HG03095 (cell line): Measurements from ENCODE around the gene TMEM135.

ENCODE experiments used
- ATAC-seq: cut with Tn5 transposase; IDR thresholded peaks from one replicate; pipeline ENCODE4 v1.9.1; 2021; ENCODE audit warnings: moderate library complexity; ENCODE audit not compliant: unreplicated experiment

Gene TMEM135

DNA sequence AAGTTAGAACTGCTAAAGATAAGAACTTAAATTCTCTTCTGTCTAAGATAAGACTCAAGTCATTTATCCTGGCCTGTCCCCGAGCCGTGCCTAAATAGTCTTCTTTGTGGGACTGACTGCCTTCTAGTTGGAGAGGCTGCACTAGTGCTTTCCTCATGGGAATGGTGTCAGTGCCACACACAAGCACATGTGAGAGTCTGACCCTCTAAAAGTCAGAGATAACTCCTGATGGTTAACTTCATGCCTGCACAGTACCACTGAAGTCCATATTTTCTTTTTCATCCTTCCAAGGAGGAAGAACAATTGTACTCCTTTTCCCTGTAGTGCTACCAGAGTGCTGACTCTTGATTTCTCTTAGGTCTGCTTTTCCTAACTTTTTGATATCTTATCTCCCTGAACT lies 309.7 kb downstream of the TMEM135 start:
- no peak for ATAC-seq

GRCh38 chr11:87347854-87348253 lies 310.1 kb downstream of the TMEM135 start:
- ATAC-seq = no peak

DNA sequence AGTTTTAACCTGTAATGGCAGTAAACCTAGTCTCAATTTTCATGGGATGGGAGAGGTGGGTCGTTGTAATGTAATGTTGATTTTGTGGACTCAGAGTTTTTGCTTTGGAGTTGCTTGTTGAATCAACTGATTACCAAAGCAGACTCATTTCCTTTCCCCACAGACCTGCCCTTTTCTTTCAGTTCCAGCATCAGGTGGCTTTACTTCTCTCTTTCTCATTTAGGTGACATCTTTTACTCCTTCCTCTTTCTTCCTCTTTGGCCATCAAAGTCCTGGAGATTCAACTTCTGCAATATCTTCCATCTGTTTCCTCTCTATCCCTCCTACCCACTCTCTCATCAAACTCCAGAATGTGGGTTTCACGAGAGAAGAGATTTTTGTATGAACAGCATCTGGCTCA lies 313.9 kb downstream of the TMEM135 start:
- no peak for ATAC-seq

DNA sequence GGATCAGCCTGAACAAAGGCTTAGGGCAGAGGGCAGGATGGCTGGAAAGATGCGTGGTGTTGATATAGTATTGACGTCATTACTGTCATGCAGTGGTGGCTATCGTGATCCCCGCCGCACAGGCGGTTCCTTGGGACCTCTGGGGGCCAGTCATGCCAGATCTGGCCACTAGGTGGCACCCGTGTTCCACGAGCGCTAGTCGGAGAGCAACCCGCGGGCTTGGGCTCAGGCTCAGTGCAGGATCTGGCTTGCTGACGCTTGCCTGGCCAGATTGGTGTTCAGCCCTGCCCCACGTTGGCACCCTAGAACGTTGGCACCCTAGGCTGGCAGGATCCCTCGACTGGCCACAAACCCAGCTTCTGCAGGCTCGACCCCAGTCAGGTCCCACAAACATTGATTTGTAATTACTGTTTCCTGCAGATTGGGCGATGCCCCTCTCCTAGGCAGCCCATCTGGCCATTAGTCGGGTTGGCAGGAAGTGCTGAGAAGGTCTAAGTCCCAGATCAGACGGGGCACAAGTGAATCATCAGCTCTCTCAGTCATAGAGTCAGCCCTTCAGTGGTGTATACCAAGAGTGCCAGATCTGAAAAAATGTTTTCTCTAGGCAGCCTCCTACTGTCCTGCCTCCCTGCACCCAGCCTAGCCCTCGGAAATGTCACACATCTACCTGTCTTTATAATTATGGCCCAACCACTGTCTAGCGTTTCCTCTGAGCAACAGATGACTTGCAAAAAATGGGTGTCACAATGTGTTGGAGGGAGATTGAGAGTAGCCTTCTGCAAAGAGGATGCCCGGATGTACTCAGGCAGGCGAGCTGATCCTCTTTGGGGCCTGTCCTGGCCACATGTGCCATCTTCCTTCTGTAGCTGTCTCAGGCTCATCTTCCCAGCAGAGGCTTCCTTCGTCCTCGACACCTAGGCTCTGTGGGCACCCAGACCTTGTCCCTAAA lies 315.3 kb downstream of the TMEM135 start:
- ATAC-seq = peak; percentile 92

GRCh38 chr11:87353771-87354345 lies 316.1 kb downstream of the TMEM135 start:
- ATAC-seq = no peak

GRCh38 chr11:87355596-87355995 lies 317.9 kb downstream of the TMEM135 start:
- ATAC-seq = no peak

DNA sequence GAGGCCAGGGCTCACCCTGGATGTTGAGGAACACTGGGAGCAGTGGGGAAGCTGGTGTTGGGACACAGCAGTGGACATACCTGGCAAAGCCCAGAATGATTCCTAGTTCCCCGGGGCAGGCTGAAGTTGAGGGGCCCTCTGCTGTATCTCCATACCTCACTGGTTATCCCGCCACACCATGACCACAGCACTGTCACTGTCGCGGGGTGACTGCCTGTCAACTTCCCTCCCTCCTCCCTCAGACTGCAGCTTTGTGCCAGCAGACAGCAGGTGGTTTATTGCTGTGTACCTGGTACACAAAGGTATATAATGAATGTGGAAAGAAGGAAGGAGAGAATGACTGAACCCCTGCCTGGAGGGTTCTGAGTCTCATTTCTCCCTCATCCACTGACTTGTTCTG lies 318.7 kb downstream of the TMEM135 start:
- ATAC-seq = no peak

- no peak for ATAC-seq
Measured at GRCh38 chr11:87358461-87358860, 320.7 kb downstream of the TMEM135 start.

- ATAC-seq = no peak
Measured at GRCh38 chr11:87359401-87359800, 321.7 kb downstream of the TMEM135 start.

GRCh38 chr11:87361891-87362290 lies 324.2 kb downstream of the TMEM135 start:
- ATAC-seq = no peak

GRCh38 chr11:87366346-87366745 lies 328.6 kb downstream of the TMEM135 start:
- ATAC-seq = no peak

DNA sequence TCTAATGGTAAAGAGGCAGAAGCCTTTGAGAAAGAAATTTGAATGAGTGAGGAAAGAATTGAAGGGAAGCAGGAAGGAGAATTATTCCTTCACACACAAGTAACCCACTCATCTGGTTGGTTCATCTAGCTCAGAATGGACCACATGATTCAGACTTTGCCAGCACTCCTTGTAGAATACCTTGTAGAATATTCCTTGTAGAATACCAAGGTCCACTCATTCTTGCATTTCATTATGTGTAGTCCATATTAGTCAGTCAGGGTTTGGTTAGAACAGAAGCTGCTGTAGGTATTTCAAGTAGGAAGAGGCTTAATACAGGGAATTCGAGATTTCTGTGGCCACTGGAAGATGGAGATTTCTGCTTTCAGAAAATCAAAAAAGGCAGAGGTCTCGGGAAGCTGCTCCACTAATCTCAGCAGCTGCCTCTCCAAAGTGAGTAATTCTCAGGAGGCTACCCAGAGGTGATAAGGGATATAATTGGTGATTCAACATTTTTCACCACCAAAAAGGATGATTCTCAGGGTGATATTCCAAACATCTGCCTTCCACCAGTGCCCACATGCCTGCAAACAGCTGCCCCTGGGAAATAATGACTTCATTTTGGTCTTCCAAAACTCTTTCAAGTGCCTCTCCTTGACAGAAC lies 329.1 kb downstream of the TMEM135 start:
- no peak for ATAC-seq

- ATAC-seq = no peak
Measured at GRCh38 chr11:87368151-87368550, 330.4 kb downstream of the TMEM135 start.

DNA sequence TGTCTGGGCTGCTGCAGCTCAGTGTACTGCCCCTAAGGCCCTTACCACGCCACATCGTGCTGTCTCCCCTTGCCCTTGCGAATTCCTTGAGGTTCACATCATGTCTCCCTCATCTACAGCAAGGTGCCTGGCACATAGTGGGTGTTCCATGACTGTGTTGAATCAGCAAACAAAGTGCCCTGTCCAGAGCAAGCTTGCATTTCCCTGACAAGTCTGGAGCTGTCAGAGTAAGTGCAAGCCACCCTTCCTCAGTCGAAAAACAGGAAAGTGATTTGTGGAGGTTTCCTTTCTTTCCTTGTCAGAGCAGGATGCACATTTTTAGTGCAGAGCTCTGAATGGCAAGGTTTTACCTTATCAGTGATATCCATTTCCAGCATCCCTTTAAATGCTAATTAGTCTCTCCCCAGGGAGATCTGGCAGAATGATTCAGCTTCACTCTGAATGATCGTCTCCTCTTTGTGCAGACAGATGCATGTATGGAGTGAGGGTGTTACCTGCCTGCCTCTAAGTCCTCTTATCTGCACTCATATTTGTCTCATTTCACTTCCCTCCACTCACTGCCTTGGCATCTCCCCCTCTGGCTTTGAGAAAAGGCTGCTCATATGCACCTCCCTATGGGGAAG lies 331.2 kb downstream of the TMEM135 start:
- ATAC-seq = no peak

DNA sequence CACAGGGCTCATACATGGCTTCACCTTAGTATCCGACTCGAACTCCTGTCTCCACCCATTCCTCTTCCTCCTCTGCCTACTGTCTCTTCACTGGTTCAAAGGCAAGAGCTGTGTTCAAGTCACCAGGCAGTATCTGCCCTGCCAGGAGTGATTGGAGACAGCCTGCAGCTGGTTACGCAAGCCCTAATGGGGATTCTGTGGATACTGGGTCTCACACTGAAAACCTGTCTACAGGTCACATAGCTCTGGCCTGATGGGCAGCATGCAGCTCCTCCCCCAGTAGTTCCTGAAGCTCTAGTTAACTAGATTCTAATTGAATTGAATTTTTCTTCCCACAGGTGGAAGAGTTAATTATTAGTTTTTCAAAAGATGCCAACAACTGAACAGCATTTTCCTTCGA lies 332.2 kb downstream of the TMEM135 start:
- no peak for ATAC-seq

DNA sequence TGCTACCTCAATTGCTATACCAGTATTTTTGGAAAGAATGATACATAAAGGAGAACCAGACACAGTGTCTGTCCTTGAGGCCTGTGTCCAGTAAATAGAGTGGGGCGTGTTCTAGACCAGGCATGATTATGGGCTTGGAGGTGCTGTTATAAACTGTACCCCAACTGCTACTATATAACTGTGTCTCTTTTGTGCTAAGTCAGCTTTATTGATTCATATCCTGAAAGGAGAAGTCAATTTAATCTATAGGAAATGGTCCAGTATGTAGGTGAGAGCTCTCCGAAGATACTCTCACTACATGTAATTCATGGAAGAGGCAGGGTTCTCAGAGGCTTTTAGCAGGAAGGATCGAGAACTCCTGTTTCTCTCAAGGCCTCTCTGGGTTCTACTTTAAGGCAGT lies 334.3 kb downstream of the TMEM135 start:
- ATAC-seq = no peak
